Stimulated activated CD8-positive, alpha-beta memory T cell treated with anti-CD3 and anti-CD28 coated beads, Interleukin-4, amount 100 ng/mL, for 1 hour (primary cell): ENCODE data around the gene POLR3GL.
"Not testable (repeated sequence)": the region's sequence is repeated elsewhere in the genome, so short reads cannot be mapped to it uniquely, and the experiment has no call there.

Experiments used
- DNase-seq, 2 donors: peaks; one replicate each; pipeline ENCODE4 v3.0.0-alpha.2; 2020; ENCODE audit warnings: low read depth in 2 of 2, low spot score in 1 of 2

Gene POLR3GL, protein sequence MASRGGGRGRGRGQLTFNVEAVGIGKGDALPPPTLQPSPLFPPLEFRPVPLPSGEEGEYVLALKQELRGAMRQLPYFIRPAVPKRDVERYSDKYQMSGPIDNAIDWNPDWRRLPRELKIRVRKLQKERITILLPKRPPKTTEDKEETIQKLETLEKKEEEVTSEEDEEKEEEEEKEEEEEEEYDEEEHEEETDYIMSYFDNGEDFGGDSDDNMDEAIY

DNA sequence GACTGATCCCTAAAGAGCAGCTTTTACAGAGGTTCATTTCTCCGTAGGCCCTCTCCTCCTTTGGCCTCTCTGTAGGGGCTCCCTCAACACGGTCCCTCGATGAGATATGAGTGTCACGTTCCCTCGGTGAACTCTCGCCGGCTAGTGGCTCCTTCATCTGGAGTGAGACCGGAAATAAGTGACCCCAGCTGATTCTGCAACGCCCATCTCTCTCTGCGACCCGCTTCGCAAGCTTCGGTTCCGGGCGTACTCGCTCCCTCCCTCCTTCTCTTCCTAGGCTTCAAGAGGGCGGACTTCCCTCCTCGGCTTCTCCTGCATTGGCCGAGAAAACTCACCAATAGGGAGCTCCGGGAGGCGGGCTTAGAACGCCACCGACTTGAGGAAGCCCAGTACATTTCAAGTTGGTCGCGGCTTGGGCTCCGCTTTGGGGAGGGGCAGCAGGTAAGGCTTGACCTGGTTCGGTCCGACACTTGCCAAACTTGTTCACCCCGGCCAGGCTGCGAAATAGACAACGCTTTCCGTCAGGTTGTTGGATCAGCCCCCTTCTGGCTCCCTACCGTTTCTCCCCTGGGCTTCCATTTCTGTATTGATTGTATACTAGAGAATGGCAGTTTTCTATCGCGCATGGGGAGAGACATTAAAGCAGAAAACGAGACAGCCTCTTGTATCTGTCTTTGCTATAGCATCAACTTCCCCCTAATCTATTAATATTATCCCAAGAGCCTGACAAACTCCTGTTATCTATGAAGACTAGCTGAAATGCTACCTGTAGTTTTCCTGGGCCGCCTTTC, at the start of gene POLR3GL, which contains the start of gene ANKRD34A:
Gene POLR3GL, plus strand, starts transcription at position 363 of the 791 bp plus-strand sequence. CDS start 10,176 bp downstream, outside the sequence.
Gene ANKRD34A, minus strand, starts transcription at position 248 of the 791 bp plus-strand sequence. CDS start 2,816 bp downstream, outside the sequence.
- DNase-seq, result peak; percentile 77

DNA sequence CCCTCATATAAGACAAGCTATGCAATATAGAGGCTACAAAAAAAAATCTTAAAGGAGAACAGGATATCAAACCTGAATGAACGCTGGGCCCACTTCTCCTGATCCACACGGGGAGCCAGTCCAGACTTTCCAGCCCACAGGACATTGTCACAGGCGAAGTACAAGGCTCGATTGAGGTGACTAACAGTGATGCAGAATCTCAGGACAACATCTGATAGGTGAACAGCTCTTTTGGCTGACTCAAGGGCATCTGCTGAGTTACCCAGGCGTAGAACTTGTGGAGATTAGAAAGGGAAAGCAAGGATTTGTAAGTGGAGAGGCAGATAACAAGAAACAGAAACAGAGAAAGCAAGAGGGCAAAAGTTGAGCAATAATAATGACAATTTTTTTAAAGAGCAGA, 47.7 kb upstream of the POLR3GL start:
- no peak for DNase-seq

DNA sequence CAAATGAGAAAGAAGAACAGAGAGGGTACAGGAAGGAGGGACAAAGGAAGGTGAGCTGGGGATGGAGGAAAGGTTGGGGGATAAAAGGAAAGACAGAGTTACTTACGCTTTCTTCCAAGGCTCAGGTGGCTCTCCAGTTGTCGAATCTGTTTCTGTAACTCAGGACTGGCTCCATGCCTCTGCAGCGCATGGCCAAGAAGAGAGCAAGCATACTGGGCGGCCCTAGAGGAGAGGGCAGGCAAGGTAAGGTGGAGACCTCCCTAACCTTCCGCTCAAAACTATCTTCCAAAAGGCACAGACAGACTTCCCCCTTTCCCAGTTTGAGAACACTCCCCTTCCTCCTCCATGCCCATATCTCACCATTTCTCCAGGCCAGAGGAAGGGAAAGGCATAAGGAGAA, 46.9 kb upstream of the POLR3GL start:
- DNase-seq, result no peak

DNA sequence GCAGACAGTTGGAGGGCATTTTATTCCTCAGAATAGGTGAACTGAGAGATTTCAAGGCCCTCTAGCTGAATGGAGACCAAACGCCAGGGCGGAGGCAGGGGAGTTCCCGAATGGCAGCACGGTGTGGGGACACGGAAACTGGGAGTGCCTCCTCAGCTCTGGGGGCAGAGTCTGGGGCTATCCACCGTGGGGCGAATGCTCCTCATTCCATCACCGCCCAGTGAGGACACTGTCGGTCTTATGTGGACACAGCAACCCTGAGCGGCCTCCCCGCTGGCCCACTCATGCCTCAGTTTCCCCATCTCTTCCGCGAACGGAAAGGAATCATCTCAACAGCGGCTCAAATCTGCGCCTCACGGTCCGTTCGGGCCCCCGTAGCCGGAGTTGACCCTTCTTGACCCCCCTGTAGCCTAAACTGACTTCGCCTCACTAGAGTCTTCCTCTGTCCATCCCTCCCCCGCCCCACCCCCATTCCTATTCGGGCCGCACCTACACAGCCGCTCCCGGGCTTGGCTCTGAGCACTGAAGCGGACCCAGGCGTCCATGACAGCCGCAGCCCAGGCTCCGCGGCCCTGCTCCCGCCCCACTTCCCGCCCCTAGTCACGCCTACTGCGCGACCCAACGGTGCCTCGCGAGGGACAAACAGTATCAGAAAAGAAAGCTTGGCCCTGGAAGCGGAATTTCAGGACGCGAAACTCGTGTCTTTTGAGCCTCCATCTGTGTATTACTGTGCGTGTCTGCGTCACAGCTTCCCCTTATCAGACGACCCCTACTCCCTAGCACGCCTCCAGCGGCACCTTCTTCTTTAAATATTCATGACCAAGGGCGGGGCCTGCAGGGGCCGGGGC, 46.1 kb upstream of the POLR3GL start, which contains the start of gene PEX11B:
Gene PEX11B, minus strand, starts transcription at position 574 of the 848 bp plus-strand sequence. Its CDS starts 29 bp downstream, at position 545.
- peak; percentile 87 for DNase-seq

DNA sequence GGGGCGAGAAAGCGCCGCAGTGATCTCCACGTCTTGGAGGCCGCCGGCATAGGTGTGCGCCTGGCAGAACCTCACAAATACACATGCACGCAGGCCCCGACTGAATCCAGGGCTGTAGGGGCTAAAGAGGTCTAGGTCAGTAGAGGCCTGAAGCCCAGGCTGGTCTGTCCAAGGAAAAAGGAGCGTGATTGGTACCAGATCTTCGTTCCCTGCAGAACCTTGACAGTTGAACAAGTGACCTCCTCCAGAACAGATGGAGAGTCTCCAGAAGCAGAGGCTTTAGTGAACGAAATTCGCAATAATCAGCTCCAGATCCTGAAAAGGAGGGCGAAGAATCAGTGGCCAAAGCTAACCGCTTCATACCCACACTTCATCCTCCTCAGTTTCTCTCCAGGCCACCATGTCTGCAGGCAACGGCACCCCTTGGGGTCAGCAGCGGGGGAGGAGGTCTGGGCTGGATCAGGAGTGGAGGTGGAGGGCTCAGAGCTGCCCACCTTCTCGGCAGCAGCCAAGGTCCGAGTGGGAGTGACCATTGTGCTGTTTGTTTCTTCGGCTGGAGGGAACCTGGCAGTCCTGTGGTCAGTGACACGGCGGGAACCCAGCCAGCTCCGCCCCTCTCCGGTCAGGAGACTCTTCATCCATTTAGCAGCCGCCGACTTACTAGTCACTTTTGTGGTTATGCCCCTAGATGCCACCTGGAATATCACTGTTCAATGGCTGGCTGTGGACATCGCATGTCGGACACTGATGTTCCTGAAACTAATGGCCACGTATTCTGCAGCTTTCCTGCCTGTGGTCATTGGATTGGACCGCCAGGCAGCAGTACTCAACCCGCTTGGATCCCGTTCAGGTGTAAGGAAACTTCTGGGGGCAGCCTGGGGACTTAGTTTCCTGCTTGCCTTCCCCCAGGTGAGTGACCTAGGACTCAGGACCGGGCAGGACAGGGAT, 45.2 kb upstream of the POLR3GL start:
- no peak for DNase-seq

DNA sequence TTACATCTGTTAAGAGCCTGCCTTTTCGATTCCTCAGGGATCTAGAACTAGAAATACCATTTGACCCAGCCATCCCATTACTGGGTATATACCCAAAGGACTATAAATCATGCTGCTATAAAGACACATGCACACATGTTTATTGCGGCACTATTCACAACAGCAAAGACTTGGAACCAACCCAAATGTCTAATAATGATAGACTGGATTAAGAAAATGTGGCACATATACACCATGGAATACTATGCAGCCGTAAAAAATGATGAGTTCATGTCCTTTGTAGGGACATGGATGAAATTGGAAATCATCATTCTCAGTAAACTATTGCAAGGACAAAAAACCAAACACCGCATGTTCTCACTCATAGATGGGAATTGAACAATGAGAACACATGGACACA, 44.2 kb upstream of the POLR3GL start:
- not testable (repeated sequence) for DNase-seq

DNA sequence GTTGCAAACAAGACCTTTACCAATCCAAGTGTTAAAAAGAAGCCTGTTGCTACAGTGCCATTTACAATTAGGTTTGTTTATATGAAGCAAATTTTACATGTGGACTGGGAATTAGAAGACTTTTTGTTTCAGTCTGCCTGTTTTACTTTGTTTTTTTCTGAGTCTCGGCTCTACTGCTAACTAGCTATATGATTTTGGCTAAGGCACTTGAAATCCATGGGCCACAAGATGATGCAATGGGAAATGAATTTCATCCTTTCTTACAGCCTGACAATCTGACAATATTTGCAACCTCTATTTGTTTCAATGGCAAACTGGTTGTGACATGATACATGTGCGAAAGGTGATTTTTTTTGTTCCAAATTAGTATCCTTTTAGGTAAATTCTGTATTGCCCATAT, 42.2 kb upstream of the POLR3GL start:
- DNase-seq, result no peak

DNA sequence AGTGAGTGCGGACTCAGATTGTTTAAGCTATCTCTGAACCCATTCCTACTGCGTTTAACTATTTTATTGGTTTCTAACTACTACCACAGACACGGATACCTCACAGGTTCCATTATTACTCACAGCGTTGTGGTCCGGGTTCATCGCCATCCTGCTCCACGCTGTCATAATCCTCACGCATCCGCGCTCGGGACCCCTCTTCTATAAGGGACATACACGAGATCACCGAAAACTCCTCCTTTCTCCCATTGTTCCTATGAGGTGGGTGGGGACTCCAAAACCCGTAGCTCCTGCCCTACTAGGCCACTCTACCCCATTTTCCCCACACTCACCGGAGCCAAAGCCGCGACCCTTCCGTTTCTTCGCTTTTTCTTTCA, 37.8 kb upstream of the POLR3GL start:
- no peak for DNase-seq

DNA sequence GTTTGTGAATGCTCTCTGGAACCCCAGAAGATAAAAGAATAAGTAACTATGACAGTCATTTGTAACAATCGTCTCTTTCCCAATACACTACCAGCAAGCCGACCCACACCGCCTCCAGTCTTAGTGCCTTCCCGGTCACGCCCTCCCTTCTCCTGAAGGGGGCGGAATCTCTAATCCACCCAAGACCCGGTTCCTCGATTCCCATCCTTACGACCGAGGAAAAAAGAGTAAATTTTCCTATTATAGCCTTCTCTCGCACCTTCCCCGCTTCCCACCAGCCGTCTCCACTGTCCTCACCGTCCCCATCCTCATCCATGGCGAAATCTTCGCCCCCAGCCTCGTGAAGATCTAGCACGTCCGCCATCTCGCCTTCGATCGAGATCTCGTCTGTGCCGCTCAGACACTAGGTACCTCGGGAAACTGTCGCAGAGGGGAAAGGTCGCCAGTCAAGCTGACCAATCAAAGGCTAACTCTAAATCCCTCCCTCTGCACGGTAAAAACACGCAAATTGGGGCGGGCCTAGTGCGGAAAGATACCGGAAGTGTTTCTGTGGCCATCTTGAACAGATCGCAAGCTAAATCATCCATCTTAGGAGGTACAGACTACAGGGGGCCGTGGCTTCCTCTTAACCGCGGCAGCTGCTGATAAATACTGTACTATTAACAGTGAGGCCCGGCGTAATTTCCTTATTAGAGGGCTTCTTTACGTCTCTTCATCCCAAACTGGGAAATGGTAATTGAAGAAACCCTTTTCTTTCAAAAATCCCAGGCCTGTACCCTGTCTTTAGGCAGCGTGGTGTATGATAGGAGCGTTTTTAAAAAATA, 37.2 kb upstream of the POLR3GL start, which contains the start of gene RBM8A:
Gene RBM8A, minus strand, starts transcription at position 422 of the 824 bp plus-strand sequence. Its CDS starts 58 bp downstream, at position 364.
- peak; percentile 77 to 88 for DNase-seq

DNA sequence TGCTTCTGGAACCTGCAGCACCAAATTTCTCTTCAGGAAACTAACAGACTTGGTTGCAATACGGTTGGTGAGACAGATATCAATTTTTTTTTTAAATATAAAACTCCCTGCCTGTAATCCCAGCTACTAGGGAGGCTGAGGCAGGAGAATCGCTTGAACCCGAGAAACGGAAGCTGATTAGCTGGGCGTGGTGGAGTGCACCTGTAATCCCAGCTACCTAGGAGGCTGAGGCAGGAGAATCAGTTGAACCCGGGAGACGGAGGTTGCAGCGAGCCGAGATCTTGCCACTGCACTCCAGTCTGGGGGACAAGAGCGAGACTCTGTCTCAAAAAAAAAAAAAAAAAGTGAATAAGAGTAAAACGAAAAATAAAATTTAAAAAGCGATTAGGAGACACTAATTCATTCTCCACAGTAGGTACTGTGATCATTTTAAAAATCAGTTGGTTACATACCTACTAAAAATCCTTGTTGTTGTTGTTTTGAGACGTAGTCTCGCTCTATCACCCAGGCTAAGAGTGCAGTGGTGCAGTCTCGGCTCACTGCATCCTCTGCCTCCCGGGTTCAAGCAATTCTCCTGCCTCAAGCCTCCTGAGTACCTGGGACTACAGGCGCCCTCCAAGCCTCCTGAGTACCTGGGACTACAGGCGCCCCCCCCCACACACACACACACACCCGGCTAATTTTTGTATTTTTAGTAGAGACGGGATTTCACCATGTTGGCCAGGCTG, 36.4 kb upstream of the POLR3GL start:
- no peak for DNase-seq

DNA sequence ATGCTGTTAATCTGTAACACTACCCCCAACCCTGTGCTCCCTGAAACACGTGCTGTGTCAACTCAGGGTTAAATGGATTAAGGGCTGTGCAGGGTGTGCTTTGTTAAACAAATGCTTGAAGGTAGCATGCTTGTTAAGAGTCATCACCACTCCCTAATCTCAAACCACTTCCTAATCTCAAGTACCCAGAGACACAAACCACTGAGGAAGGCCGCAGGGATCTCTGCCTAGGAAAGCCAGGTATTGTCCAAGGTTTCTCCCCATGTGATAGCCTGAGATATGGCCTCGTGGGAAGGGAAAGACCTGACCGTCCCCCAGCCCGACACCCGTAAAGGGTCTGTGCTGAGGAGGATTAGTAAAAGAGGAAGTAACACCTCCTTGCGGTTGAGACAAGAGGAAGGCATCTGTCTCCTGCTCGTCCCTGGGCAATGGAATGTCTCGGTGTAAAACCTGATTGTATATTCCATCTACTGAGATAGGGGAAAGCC, 31.9 kb upstream of the POLR3GL start:
- DNase-seq, result not testable (repeated sequence)

DNA sequence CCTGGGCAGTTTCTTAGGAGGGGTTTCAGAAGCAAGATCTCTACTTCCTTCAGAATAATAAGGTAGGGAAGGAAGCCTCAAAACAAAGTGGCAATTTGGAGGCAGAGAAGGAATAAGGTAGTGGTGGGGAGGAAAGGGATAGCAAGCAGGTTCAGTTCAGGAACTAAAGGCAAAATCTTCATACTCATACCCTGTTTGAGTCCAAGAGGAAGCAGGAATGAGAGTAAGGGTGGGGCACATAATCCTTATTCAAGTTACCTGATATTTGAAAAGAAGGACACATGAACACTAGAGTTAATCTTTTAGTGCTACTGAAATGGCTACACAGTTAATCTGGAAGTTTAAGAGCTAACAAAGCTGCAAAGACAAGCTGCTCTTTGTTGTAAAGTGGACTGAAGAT, 28.8 kb upstream of the POLR3GL start:
- no peak for DNase-seq

DNA sequence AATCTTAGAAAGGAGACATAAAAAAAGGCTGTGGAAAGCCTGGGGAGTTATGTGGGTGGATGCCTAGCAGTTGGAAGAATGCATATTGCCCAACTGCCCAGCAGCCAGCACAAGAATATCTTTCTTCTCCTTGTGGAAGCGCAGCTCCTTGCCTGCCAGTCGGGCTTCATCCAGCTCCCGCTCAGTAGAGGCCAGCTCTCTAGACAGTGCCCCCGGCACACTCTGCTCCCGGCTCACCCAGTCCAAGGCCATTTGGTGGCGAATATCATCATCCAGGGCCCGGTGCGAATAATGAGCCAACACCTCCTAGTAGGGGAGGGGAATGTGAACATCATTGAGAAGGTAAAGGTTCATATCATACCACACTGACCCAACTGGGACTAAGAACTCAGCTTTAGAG, 28.2 kb upstream of the POLR3GL start:
- DNase-seq, result no peak

DNA sequence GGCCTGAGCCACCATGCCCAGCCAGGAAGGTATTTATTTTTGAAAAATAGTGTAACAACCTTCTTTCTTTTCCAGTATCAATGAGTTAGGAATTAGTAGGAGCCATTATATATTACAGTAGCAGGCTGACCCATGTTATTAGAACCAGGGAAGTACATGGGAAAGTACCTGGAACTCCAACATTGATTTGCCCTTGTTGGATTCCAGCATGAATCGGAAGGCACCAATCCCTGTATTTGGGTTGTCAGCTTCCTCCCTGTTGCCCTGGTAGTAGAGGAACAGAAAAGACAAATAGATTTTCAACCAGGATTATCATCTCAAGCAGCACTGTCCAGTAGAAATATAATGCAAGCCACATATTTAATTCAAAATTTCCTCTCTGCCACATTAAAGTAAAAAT, 27.1 kb upstream of the POLR3GL start:
- no peak for DNase-seq

DNA sequence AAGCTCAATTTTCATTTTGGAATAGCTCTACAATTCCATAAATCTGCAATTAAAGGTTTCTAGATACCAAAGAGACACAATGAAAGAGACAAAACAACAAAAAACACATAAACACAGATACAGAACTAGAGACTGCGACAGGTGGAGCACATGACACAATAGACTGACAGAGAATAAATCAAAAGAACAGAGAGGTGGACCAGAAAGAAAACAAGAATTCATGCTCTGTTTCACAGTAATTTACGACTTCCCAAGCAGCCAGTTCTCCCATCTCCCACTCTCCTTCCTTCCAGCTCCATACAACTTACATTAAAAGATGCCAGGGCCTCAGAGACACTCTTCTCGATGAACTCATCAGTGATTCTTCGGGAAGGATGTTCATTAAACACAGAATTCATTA, 22.1 kb upstream of the POLR3GL start:
- DNase-seq, result no peak

DNA sequence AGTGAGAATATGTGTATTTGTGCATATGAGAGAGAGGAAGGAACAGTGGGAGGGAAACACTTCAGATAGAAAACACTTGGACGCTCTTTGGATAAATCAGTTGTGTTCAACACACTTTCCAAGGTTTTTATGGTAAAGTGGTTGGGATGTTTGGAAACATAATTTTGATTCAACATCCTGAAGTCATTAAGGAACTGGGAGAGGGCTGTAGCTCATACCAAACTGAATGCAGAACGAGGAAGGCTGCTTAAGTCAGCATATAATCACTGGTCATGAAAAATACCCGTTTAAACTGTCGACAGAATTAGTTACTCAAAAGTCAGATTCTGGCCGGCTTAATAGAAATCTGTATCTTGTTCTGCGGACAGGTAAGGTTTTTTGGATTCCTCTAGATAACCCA, 21.6 kb upstream of the POLR3GL start:
- DNase-seq, result no peak

DNA sequence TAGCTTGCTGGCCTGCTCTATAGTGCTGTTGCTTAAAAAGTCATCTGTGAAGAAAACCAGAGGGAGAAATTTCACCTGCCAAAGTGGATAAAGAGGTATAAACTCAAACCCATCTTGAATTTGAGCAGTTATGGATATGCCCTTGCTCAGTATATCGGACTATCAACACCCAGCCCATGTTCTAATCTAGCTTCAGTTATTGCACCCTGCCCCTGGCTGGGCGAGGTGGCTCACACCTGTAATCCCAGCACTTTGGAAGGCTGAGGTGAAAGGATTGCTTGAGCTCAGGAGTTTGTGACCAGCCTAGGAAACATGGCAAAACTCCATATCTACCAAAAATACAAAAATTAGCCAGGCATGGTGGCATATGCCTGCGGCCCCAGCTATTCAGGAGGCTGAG, 20.0 kb upstream of the POLR3GL start:
- DNase-seq, result no peak

DNA sequence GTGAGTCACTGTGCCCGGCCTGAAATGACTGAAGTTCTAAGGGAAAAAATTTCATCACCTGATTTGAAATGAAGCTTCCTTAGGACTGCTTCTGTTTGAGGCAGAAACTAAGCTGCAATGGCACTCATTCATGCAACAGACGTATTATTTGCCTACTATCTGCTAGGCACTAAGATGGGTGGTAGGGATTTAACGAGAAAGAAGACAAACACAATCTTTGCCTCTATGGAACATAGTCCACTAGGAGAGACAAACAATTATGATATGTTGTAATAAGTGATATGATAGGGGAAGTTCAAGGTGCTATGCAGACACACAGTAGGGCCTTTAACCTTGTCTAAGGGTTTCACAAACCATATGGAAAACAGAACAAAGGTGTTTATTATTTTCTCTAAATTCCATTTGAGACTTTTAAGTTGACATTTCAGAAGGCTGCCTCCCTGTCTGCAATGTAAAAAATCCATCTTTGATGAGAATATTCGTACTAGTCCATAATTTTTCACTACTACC, 18.0 kb upstream of the POLR3GL start:
- no peak for DNase-seq
